DND-41 (cell line): ENCODE data around the gene MBD6.
"Not testable (repeated sequence)": the region's sequence is repeated elsewhere in the genome, so short reads cannot be mapped to it uniquely, and the experiment has no call there.

Experiments
- ATAC-seq: fragments of 200-7000 bp; cut with Tn5 transposase; 3 replicates; pipeline ENCODE4 v1.9.1; 2021; ENCODE audit warnings: low read depth; ENCODE audit not compliant: insufficient read depth
- DNase-seq: peaks from one replicate; pipeline ENCODE4 v3.0.0-alpha.2; 2020
- H2AFZ ChIP-seq: 2 replicates; pipeline ENCODE4 v1.6.0; 2012; ENCODE audit warnings: low read depth, low read length
- H3K27ac ChIP-seq: 2 replicates; pipeline ENCODE4 v1.5.1; 2012; ENCODE audit warnings: low read length, inconsistent platforms
- H3K27me3 ChIP-seq: fragments of 200-600 bp; sonication (generic); 2 replicates; pipeline ENCODE4 v1.6.0; 2012; ENCODE audit warnings: low read length, mild to moderate bottlenecking, inconsistent platforms; ENCODE audit not compliant: insufficient read depth, poor library complexity
- H3K36me3 ChIP-seq: 2 replicates; pipeline ENCODE4 v1.5.1; 2012; ENCODE audit warnings: low read length, inconsistent platforms; ENCODE audit not compliant: insufficient read depth
- H3K4me1 ChIP-seq: 2 replicates; pipeline ENCODE4 v1.5.1; 2012; ENCODE audit warnings: mild to moderate bottlenecking, low read length; ENCODE audit not compliant: insufficient read depth
- H3K4me2 ChIP-seq: 2 replicates; pipeline ENCODE4 v1.6.0; 2012; ENCODE audit warnings: mild to moderate bottlenecking, moderate library complexity, low read length, inconsistent platforms; ENCODE audit not compliant: insufficient read depth
- H3K4me3 ChIP-seq, 2 experiments: fragments of 200-600 bp in 1 of 2; shearing (Covaris generic) in 1 of 2; 2 replicates each; pipeline ENCODE4 v1.5.1; 2012 to 2016; ENCODE audit warnings: inconsistent platforms in 2 of 2, low read length in 2 of 2, mild to moderate bottlenecking in 2 of 2, low read depth in 1 of 2, moderate library complexity in 1 of 2
- H3K79me2 ChIP-seq: 2 replicates; pipeline ENCODE4 v1.6.0; 2012; ENCODE audit warnings: low read length, inconsistent platforms; ENCODE audit not compliant: insufficient read depth
- H3K9ac ChIP-seq: 2 replicates; pipeline ENCODE4 v1.6.0; 2012; ENCODE audit warnings: low read depth, mild to moderate bottlenecking, inconsistent platforms, low read length, moderate library complexity
- H3K9me3 ChIP-seq: 2 replicates; pipeline ENCODE4 v1.5.1; 2012; ENCODE audit warnings: low read length, moderate library complexity, mild to moderate bottlenecking, inconsistent platforms; ENCODE audit not compliant: insufficient read depth, severe bottlenecking
- H4K20me1 ChIP-seq: 2 replicates; pipeline ENCODE4 v1.6.0; 2012; ENCODE audit warnings: low read length; ENCODE audit not compliant: insufficient read depth
- EZH2 ChIP-seq: IDR thresholded peaks from 3 replicates; pipeline ENCODE4 v1.6.1; 2012; ENCODE audit warnings: borderline replicate concordance, low read depth, mild to moderate bottlenecking, moderate library complexity, low read length, inconsistent platforms; ENCODE audit not compliant: severe bottlenecking
- TF ChIP-seq, protein P1 (sequence below): IDR thresholded peaks from 2 replicates; pipeline ENCODE4 v1.5.1; 2012; ENCODE audit warnings: borderline replicate concordance, low read length, moderate library complexity, mild to moderate bottlenecking; ENCODE audit not compliant: poor library complexity, severe bottlenecking; ENCODE audit errors: extremely low read depth

The MBD6 gene

DNA sequence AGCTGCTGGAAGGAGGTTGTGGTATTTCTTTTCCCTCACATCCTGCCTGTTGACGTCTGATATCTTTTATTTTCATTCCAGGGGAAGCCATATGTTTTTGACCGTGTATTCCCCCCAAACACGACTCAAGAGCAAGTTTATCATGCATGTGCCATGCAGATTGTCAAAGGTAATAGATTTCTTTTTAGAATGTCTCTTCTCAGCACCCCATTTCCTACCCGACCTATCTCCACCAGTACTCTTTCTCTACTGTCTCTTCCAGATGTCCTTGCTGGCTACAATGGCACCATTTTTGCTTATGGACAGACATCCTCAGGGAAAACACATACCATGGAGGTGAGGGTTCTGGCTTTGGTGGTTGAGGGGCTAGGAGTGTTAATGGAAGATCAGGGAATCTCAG, 40.7 kb downstream of the MBD6 start:
- no peaks in the 10 kb centered on the region for H4K20me1 ChIP-seq
- no peak overlapping the region for H3K4me3 ChIP-seq
- H3K9ac ChIP-seq = no peak overlapping the region
- no peaks in the 10 kb centered on the region for H3K4me1 ChIP-seq
- no peak for TF ChIP-seq EZH2
- TF ChIP-seq, protein P1, sequence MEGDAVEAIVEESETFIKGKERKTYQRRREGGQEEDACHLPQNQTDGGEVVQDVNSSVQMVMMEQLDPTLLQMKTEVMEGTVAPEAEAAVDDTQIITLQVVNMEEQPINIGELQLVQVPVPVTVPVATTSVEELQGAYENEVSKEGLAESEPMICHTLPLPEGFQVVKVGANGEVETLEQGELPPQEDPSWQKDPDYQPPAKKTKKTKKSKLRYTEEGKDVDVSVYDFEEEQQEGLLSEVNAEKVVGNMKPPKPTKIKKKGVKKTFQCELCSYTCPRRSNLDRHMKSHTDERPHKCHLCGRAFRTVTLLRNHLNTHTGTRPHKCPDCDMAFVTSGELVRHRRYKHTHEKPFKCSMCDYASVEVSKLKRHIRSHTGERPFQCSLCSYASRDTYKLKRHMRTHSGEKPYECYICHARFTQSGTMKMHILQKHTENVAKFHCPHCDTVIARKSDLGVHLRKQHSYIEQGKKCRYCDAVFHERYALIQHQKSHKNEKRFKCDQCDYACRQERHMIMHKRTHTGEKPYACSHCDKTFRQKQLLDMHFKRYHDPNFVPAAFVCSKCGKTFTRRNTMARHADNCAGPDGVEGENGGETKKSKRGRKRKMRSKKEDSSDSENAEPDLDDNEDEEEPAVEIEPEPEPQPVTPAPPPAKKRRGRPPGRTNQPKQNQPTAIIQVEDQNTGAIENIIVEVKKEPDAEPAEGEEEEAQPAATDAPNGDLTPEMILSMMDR = no peak
- no peaks in the 10 kb centered on the region for H3K36me3 ChIP-seq
- H3K9me3 ChIP-seq = no peaks in the 10 kb centered on the region
- peaks cover 20% of the 10 kb centered on the region for H3K27me3 ChIP-seq
- H3K27ac ChIP-seq = no peak overlapping the region
- no peak overlapping the region for H2AFZ ChIP-seq
- H3K4me2 ChIP-seq = no peak overlapping the region
- no peaks in the 10 kb centered on the region for H3K79me2 ChIP-seq
- no peak for ATAC-seq
- DNase-seq = no peak

DNA sequence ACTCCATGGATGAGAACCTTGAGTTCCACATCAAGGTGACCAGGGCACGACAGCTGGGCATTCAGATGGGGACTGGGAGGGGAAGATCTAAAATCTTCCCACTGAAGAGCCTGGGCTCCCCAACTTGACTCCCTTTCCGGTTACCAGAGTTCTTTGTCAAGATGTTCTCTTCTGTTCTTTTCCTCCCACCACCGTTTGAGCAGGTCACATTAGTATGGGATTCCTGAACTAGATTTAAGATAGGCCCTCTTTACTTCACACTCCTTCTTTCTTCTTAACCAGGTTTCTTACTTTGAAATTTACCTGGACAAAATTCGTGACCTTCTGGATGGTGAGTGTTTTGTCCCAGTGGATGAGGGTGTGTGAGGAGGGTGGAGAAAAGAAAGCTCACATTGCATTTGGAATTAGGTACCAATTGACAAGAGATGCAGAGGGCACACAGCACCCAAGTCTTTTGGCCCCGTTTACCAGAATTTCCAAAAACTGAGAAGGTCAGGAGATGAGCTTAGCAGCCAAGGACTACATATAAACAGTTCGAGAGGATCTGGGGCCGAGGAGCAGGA, 41.6 kb downstream of the MBD6 start:
- H3K27me3 ChIP-seq = peaks cover 20% of the 10 kb centered on the region
- no peaks in the 10 kb centered on the region for H3K36me3 ChIP-seq
- no peaks in the 10 kb centered on the region for H4K20me1 ChIP-seq
- no peak for DNase-seq
- TF ChIP-seq, protein P1 = no peak
- TF ChIP-seq EZH2 = no peak
- H3K4me3 ChIP-seq = no peak overlapping the region
- H3K79me2 ChIP-seq = no peaks in the 10 kb centered on the region
- no peak overlapping the region for H3K9ac ChIP-seq
- no peak for ATAC-seq
- H3K4me1 ChIP-seq = no peaks in the 10 kb centered on the region
- H3K9me3 ChIP-seq = no peaks in the 10 kb centered on the region
- H2AFZ ChIP-seq = no peak overlapping the region
- no peak overlapping the region for H3K4me2 ChIP-seq
- no peak overlapping the region for H3K27ac ChIP-seq

DNA sequence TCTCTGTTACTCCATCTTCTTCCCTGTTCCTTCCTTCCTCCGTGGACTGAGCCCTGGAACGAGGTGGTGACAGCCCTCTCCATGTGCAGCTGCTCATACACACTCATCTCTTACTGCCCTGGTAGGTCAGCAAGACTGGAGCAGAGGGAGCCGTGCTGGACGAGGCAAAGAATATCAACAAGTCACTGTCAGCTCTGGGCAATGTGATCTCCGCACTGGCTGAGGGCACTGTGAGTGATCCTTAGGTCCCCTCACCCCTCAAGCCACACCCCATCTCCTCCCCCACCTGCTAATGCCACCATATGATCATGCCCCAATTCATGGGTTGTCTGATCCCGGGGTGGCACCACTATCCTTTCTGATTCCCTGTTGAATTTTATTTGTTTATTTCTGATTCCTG, 46.2 kb downstream of the MBD6 start:
- Histone ChIP-seq H3K9ac (no peak overlapping the region), H3K4me3 (no peak overlapping the region), H3K27ac (no peak overlapping the region), H4K20me1 (no peaks in the 10 kb centered on the region), H2AFZ (no peak overlapping the region), H3K9me3 (no peaks in the 10 kb centered on the region), H3K27me3 (peaks cover 4% of the 10 kb centered on the region), H3K4me2 (no peak overlapping the region), H3K4me1 (no peaks in the 10 kb centered on the region), H3K36me3 (no peaks in the 10 kb centered on the region), H3K79me2 (no peaks in the 10 kb centered on the region)
- ATAC-seq (no peak), DNase-seq (no peak)
- TF ChIP-seq, protein P1 = no peak
- no peak for TF ChIP-seq EZH2

DNA sequence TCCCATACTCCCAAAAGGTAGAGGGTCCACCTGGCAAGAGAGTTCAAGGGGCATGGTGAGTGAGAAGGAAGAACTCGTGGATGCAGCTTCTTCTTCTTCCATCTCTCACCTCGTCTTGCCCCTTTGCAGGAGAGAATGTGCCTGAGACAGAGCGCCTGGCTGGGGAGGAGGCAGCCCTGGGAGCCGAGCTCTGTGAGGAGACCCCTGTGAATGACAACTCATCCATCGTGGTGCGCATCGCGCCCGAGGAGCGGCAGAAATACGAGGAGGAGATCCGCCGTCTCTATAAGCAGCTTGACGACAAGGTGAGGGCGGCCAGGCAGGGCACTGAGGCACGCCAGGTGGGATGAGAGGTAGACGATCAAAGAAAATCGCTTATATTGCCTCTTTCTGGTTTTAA, 47.2 kb downstream of the MBD6 start:
- Histone ChIP-seq H2AFZ (no peak overlapping the region), H3K9me3 (no peaks in the 10 kb centered on the region), H3K9ac (no peak overlapping the region), H3K27ac (no peak overlapping the region), H4K20me1 (no peaks in the 10 kb centered on the region), H3K36me3 (no peaks in the 10 kb centered on the region), H3K4me3 (no peak overlapping the region), H3K4me2 (no peak overlapping the region), H3K4me1 (no peaks in the 10 kb centered on the region), H3K79me2 (no peaks in the 10 kb centered on the region), H3K27me3 (no peaks in the 10 kb centered on the region)
- TF ChIP-seq EZH2 = no peak
- TF ChIP-seq, protein P1 = no peak
- no peak for ATAC-seq
- no peak for DNase-seq

DNA sequence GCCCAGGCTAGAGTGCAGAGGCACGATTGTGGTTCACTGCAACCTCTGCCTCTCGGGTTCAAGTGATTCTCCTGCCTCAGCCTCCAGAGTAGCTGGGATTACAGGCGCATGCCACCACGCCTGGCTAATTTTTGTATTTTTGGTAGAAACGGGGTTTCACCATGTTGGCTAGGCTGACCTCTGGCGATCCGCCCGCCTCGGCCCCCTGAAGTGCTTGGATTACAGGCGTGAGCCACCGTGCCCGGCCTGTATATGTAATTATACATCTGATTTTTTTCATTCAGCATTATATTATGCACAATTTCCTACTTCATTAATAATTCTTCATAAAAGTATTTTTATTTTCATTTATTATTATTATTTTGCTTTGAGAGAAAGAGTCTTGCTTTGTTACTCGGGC, 47.8 kb downstream of the MBD6 start:
- H3K4me3 ChIP-seq, H3K27ac ChIP-seq, H3K9me3 ChIP-seq, DNase-seq, H4K20me1 ChIP-seq, ATAC-seq, H3K79me2 ChIP-seq, H2AFZ ChIP-seq, H3K4me2 ChIP-seq, H3K27me3 ChIP-seq, H3K4me1 ChIP-seq, H3K36me3 ChIP-seq, H3K9ac ChIP-seq: not testable (repeated sequence)
